Eye (tissue), 1 donor: ENCODE measurements around the gene FYB1.

Source experiments
- DNase-seq: peaks from one replicate; pipeline ENCODE4 v3.0.0-alpha.2; 2015

Gene FYB1

GRCh38 chr5:39076757-39077728, 142.3 kb downstream of the FYB1 start:
- DNase-seq = no peak

GRCh38 chr5:39076101-39076756, 143.1 kb downstream of the FYB1 start:
- DNase-seq = no peak

- peak; percentile 96 for DNase-seq
These were observed 145.1 kb downstream of the FYB1 start, which contains the start of gene RICTOR for GRCh38 chr5:39074017-39074814. TSS of gene RICTOR (minus strand) at chr5:39074399. CDS start at chr5:39074377, 22 bp downstream.

GRCh38 chr5:39073767-39074016, 145.7 kb downstream of the FYB1 start:
- DNase-seq = peak; percentile 77

GRCh38 chr5:39072925-39073766, 146.2 kb downstream of the FYB1 start:
- peak; percentile 81 for DNase-seq

- DNase-seq = no peak
These were observed 151.3 kb downstream of the FYB1 start for GRCh38 chr5:39068099-39068498.

GRCh38 chr5:39064450-39064849, 154.9 kb downstream of the FYB1 start:
- no peak for DNase-seq

- no peak for DNase-seq
These were observed 156.3 kb downstream of the FYB1 start for GRCh38 chr5:39063037-39063436.

- DNase-seq = no peak
These were observed 156.8 kb downstream of the FYB1 start for GRCh38 chr5:39062530-39062929.

- DNase-seq = no peak
These were observed 157.3 kb downstream of the FYB1 start for GRCh38 chr5:39062104-39062503.

GRCh38 chr5:39059064-39059463, 160.3 kb downstream of the FYB1 start:
- no peak for DNase-seq

- no peak for DNase-seq
These were observed 161.0 kb downstream of the FYB1 start for GRCh38 chr5:39058178-39058921.

- DNase-seq = no peak
These were observed 161.6 kb downstream of the FYB1 start for GRCh38 chr5:39057734-39058133.

- DNase-seq = no peak
These were observed 163.5 kb downstream of the FYB1 start for GRCh38 chr5:39055768-39056398.
